ENCODE measurements around the gene FSTL4. TPM values are rescaled to one million over a fixed set of nuclear protein-coding genes. Genes with fewer than 3 reads are reported as not detected.

The FSTL4 gene
- total RNA-seq, 2 donors from 2014 or later: 4.5 to 10.1 TPM

DNA sequence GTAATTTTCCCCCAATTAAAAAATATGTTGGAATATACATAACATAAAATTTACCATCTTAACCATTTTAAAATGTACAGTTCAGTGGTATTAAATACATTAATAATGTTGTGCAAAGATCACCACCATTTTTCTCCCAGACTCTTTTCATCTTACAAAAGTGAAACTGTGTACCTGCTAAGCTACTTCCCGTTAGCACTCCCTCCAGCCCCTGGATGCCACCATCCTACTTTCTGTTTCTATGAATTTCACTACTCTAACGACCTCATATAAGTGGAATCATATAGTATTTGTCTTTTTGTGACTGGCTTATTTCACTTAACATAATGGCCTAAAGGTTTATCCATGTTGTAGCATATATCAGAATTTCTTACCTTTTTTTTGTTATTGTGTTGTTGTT is 447.6 kb downstream of the FSTL4 start:
- no peak for DNase-seq (ENCODE audit: low spot score)
- intact Hi-C loops (cut with DNase I): no loop called here
- Histone ChIP-seq H3K27ac (no peak overlapping the region), H3K4me3 (no peak overlapping the region), H3K36me3 (no peaks in the 10 kb centered on the region), H3K27me3 (replicated peaks; ENCODE audit: insufficient read depth) (no peaks in the 10 kb centered on the region), H3K9me3 (no peaks in the 10 kb centered on the region), H3K4me1 (replicated peaks) (no peaks in the 10 kb centered on the region)
- 58% methylated on average over 2 of the region's 2 CpGs for WGBS
- TF ChIP-seq POLR2AphosphoS5 (IDR thresholded peaks at IDR 0.05) (no peak), POLR2A (IDR thresholded peaks at IDR 0.05) (no peak)
- TF ChIP-seq, protein P1, sequence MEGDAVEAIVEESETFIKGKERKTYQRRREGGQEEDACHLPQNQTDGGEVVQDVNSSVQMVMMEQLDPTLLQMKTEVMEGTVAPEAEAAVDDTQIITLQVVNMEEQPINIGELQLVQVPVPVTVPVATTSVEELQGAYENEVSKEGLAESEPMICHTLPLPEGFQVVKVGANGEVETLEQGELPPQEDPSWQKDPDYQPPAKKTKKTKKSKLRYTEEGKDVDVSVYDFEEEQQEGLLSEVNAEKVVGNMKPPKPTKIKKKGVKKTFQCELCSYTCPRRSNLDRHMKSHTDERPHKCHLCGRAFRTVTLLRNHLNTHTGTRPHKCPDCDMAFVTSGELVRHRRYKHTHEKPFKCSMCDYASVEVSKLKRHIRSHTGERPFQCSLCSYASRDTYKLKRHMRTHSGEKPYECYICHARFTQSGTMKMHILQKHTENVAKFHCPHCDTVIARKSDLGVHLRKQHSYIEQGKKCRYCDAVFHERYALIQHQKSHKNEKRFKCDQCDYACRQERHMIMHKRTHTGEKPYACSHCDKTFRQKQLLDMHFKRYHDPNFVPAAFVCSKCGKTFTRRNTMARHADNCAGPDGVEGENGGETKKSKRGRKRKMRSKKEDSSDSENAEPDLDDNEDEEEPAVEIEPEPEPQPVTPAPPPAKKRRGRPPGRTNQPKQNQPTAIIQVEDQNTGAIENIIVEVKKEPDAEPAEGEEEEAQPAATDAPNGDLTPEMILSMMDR (IDR thresholded peaks at IDR 0.05): no peak

DNA sequence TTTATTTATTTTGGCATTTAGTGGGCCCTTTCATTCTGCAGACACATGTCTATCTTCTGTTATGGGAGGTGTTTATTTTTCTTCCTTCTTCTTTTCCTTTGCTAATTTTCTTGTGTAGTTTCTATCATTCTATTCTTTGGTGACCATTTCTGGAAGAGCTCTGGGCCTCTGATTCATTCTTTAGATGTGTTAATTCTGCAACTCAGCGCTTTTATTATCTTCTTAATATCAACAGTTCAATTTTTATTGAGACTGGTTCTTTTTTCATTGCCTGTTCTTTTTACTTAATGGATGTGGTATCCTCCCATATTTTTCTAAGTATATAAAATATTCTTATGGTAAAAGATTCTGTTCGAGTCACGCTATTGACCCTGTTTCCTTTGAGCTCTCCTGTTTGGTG is 448.5 kb downstream of the FSTL4 start:
- H3K4me1 ChIP-seq (replicated peaks): no peaks in the 10 kb centered on the region
- H3K27ac ChIP-seq: no peak overlapping the region
- H3K9me3 ChIP-seq: no peaks in the 10 kb centered on the region
- H3K27me3 ChIP-seq (replicated peaks; ENCODE audit: insufficient read depth): no peaks in the 10 kb centered on the region
- TF ChIP-seq, protein P1 (IDR thresholded peaks at IDR 0.05): no peak
- TF ChIP-seq POLR2AphosphoS5 (IDR thresholded peaks at IDR 0.05): no peak
- no peak for TF ChIP-seq POLR2A (IDR thresholded peaks at IDR 0.05)
- WGBS: 86% methylated on average over 3 of the region's 3 CpGs
- H3K36me3 ChIP-seq: no peaks in the 10 kb centered on the region
- DNase-seq (ENCODE audit: low spot score): no peak
- H3K4me3 ChIP-seq: no peak overlapping the region
- intact Hi-C loops (cut with DNase I): no loop called here

DNA sequence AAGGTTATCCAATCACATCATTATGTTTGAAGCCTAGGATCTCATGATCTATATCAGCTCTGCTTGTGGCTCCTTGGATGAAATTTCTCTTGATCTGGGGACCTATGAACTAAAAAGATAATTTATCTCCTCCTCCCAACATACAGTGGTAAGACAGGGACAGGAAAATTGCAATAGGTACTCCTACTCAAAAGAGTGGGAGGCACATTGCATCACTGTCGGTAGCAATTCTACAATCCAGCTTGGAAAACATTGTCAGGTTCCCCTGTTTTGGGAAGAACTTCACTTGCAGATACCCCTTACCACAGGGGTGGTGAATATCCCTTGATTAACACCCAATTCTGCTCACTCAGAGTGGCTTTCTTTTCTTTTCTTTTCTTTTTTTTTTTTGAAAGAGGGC is 452.8 kb downstream of the FSTL4 start:
- TF ChIP-seq POLR2A (IDR thresholded peaks at IDR 0.05): no peak
- TF ChIP-seq POLR2AphosphoS5 (IDR thresholded peaks at IDR 0.05): no peak
- TF ChIP-seq, protein P1 (IDR thresholded peaks at IDR 0.05): no peak
- no peak for DNase-seq (ENCODE audit: low spot score)
- Histone ChIP-seq H3K27me3 (replicated peaks; ENCODE audit: insufficient read depth) (no peaks in the 10 kb centered on the region), H3K4me3 (no peak overlapping the region), H3K9me3 (no peaks in the 10 kb centered on the region), H3K27ac (no peak overlapping the region), H3K4me1 (replicated peaks) (no peaks in the 10 kb centered on the region), H3K36me3 (no peaks in the 10 kb centered on the region)
- 88% methylated on average over 1 of the region's 1 CpG for WGBS
- intact Hi-C loops (cut with DNase I): no loop called here

DNA sequence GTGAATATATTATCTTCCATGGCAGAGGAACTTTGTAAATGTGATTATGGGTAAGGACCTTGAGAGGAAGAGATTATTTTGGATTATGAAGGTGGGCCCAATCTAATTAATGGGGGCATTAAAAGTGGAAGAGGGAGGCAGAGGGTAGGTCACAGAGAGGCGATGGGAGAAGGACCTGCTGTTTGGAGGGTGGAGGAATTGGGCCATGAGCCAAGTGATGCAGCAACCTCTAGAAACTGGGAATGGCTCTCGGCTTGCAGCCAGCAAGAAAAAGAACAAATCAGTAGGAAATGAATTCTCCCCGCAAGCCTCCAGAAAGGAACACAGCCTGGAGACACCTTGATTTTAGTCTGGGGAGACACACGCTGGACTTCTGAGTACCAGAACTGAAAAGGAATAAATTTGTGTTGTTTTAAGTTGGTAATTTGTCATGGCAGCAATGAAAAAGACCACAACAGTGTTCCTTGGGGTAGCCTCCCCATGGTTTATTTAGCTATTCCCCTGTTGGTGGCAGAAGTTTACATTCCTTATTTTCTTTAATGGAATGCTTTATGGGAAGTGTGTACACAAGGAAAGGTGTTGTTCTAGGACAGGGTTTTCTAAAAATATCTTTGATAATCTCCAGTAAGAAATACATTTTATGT is 456.9 kb downstream of the FSTL4 start:
- no peaks in the 10 kb centered on the region for H3K27me3 ChIP-seq (replicated peaks; ENCODE audit: insufficient read depth)
- intact Hi-C loops (cut with DNase I): no loop called here
- H3K36me3 ChIP-seq: no peaks in the 10 kb centered on the region
- no peak for DNase-seq (ENCODE audit: low spot score)
- TF ChIP-seq, protein P1 (IDR thresholded peaks at IDR 0.05): no peak
- TF ChIP-seq POLR2AphosphoS5 (IDR thresholded peaks at IDR 0.05): no peak
- no peak for TF ChIP-seq POLR2A (IDR thresholded peaks at IDR 0.05)
- WGBS: 58% methylated on average over 4 of the region's 4 CpGs
- no peak overlapping the region for H3K4me3 ChIP-seq
- H3K27ac ChIP-seq: no peak overlapping the region
- no peaks in the 10 kb centered on the region for H3K4me1 ChIP-seq (replicated peaks)
- H3K9me3 ChIP-seq: no peaks in the 10 kb centered on the region

Measured in prostate gland (tissue), 2 donors.